ENCODE results near the gene GATA3. TPM values are rescaled to one million over a fixed set of nuclear protein-coding genes. Genes with fewer than 3 reads are reported as not detected.

The GATA3 gene
- total RNA-seq, 5 donors from 2014 or later (not counting 1 experiment from before 2014, with no cell fraction given): 47.2 to 98.1 (median 59.9) TPM

GRCh38 chr10:8037199-8037801 is 17.2 kb upstream of the GATA3 start:
- Histone ChIP-seq H3K36me3 (ENCODE audit: control insufficient read depth in 2 of 2, extremely low read depth in 1 of 2, insufficient read depth in 1 of 2, low read length in 1 of 2) (no peaks in the 10 kb centered on the region), H3K27ac (ENCODE audit: low read length) (no peak overlapping the region), H3K27me3 (replicated peaks in 1 of 2; ENCODE audit: control insufficient read depth in 2 of 2, extremely low read depth in 1 of 2, insufficient read depth in 2 of 2, low read length in 1 of 2) (peaks cover 21 to 82% of the 10 kb centered on the region in 2 experiments), H3K9me3 (no peaks in the 10 kb centered on the region), H3K4me1 (ENCODE audit: control insufficient read depth in 1 of 2, extremely low read depth in 1 of 2, insufficient read depth in 2 of 2, low read length in 2 of 2) (peaks cover 6 to 51% of the 10 kb centered on the region in 2 experiments), H3K4me3 (ENCODE audit: control insufficient read depth in 1 of 2, extremely low read depth in 1 of 2, low read length in 1 of 2) (peak overlapping the region in 1 of 2 donors; percentile 5)
- DNase-seq (peak in 3 of 35 experiments; percentile 5 to 41 (median 12)), ATAC-seq (replicated peaks in 1 of 4) (no peak)
- ChIA-PET POLR2A (no interaction called here), CTCF (interaction anchor here in 1 of 2 donors (0.6 kb wide), 1 partner anchor 1257 kb away, joined by 4 read pairs; no protein-coding TSS in a partner anchor)
- WGBS (ENCODE audit: insufficient coverage): 9% methylated on average over 14 of the region's 32 CpGs
- H3K4me1 Mint-ChIP-seq: peaks cover 33 to 41% (median 40%) of the 10 kb centered on the region in 3 donors
- H3K9me3 Mint-ChIP-seq: peaks cover 0 to 9% (median 2%) of the 10 kb centered on the region in 3 donors
- no peaks in the 10 kb centered on the region for H3K36me3 Mint-ChIP-seq
- peak overlapping the region; percentile 64 to 78 for H3K27ac Mint-ChIP-seq
- peak overlapping the region in 2 of 3 donors; percentile 22 to 39 for H3K4me3 Mint-ChIP-seq
- peaks cover 67 to 81% of the 10 kb centered on the region in 2 donors for H3K27me3 Mint-ChIP-seq

- ChIA-PET POLR2A (no interaction called here), CTCF (no interaction called here)
- Histone ChIP-seq H3K27ac (ENCODE audit: low read length) (no peak overlapping the region), H3K36me3 (ENCODE audit: control insufficient read depth in 2 of 2, extremely low read depth in 1 of 2, insufficient read depth in 1 of 2, low read length in 1 of 2) (no peaks in the 10 kb centered on the region), H3K27me3 (replicated peaks in 1 of 2; ENCODE audit: control insufficient read depth in 2 of 2, extremely low read depth in 1 of 2, insufficient read depth in 2 of 2, low read length in 1 of 2) (peaks cover 24 to 82% of the 10 kb centered on the region in 2 experiments), H3K9me3 (no peaks in the 10 kb centered on the region), H3K4me1 (ENCODE audit: control insufficient read depth in 1 of 2, extremely low read depth in 1 of 2, insufficient read depth in 2 of 2, low read length in 2 of 2) (peaks cover 6 to 60% of the 10 kb centered on the region in 2 experiments), H3K4me3 (ENCODE audit: control insufficient read depth in 1 of 2, extremely low read depth in 1 of 2, low read length in 1 of 2) (no peak overlapping the region)
- peaks cover 42 to 49% (median 49%) of the 10 kb centered on the region in 3 donors for H3K4me1 Mint-ChIP-seq
- H3K27me3 Mint-ChIP-seq: peaks cover 67 to 81% of the 10 kb centered on the region in 2 donors
- peaks cover 0 to 9% (median 2%) of the 10 kb centered on the region in 3 donors for H3K9me3 Mint-ChIP-seq
- H3K36me3 Mint-ChIP-seq: no peaks in the 10 kb centered on the region
- WGBS (ENCODE audit: insufficient coverage): 7% methylated on average over 12 of the region's 22 CpGs
- DNase-seq: peak in 1 of 35 experiments; percentile 53
- peak overlapping the region in 1 of 3 donors; percentile 8 for H3K4me3 Mint-ChIP-seq
- peak overlapping the region in 1 of 2 donors; percentile 75 for H3K27ac Mint-ChIP-seq
- peak in 1 of 4 experiments; percentile 22 for ATAC-seq (replicated peaks in 1 of 4)
Observed at GRCh38 chr10:8037941-8038894, 16.3 kb upstream of the GATA3 start.

GRCh38 chr10:8039321-8039881 is 15.1 kb upstream of the GATA3 start:
- DNase-seq: peak in 1 of 35 experiments; percentile 32
- peaks cover 0 to 9% (median 2%) of the 10 kb centered on the region in 3 donors for H3K9me3 Mint-ChIP-seq
- peaks cover 73 to 82% of the 10 kb centered on the region in 2 donors for H3K27me3 Mint-ChIP-seq
- Histone ChIP-seq H3K4me3 (ENCODE audit: control insufficient read depth in 1 of 2, extremely low read depth in 1 of 2, low read length in 1 of 2) (no peak overlapping the region), H3K27ac (ENCODE audit: low read length) (no peak overlapping the region), H3K4me1 (ENCODE audit: control insufficient read depth in 1 of 2, extremely low read depth in 1 of 2, insufficient read depth in 2 of 2, low read length in 2 of 2) (peaks cover 11 to 62% of the 10 kb centered on the region in 2 experiments), H3K9me3 (no peaks in the 10 kb centered on the region), H3K27me3 (replicated peaks in 1 of 2; ENCODE audit: control insufficient read depth in 2 of 2, extremely low read depth in 1 of 2, insufficient read depth in 2 of 2, low read length in 1 of 2) (peaks cover 24 to 82% of the 10 kb centered on the region in 2 experiments), H3K36me3 (ENCODE audit: control insufficient read depth in 2 of 2, extremely low read depth in 1 of 2, insufficient read depth in 1 of 2, low read length in 1 of 2) (no peaks in the 10 kb centered on the region)
- no peak for ATAC-seq (replicated peaks in 1 of 4)
- ChIA-PET CTCF (no interaction called here), POLR2A (no interaction called here)
- no peaks in the 10 kb centered on the region for H3K36me3 Mint-ChIP-seq
- H3K4me3 Mint-ChIP-seq: no peak overlapping the region
- H3K27ac Mint-ChIP-seq: peak overlapping the region in 1 of 2 donors; percentile 73
- WGBS (ENCODE audit: insufficient coverage): no CpG with 5 or more reads among the region's 10 CpGs
- H3K4me1 Mint-ChIP-seq: peaks cover 48 to 61% (median 53%) of the 10 kb centered on the region in 3 donors

DNA sequence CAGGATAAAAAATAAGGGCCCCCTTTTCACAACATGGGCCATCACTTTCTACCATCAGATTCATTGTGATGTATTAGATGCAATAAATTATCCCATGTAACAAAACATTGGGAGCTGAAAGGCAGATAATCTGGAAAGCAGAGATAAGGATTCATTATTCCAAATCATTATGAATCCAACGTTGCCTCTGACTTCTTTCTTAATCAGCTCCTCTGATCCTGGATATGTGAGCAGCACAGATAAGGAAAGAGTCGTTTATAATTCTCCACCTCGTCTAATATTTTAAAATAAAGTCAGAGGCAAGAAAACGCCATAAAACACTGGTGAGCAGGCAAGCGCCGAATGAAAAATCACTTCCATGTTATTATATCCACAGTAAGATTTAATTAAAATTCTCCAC is 13.8 kb upstream of the GATA3 start:
- no peak overlapping the region for H3K4me3 Mint-ChIP-seq
- ChIA-PET CTCF (interaction anchor here in 1 of 2 donors (0.6 to 1.5 kb wide), 2 partner anchors 963 to 1168 kb away, joined by 3 to 5 read pairs; no protein-coding TSS in a partner anchor), POLR2A (interaction anchor here in 1 of 2 donors (0.6 kb wide), 1 partner anchor 391 kb away, joined by 3 read pairs; no protein-coding TSS in a partner anchor)
- no peak overlapping the region for H3K27ac ChIP-seq (ENCODE audit: low read length)
- peaks cover 51 to 67% (median 57%) of the 10 kb centered on the region in 3 donors for H3K4me1 Mint-ChIP-seq
- ATAC-seq (replicated peaks in 1 of 4) (no peak), DNase-seq (no peak)
- no peak overlapping the region for H3K27ac Mint-ChIP-seq
- peaks cover 75 to 87% of the 10 kb centered on the region in 2 donors for H3K27me3 Mint-ChIP-seq
- H3K27me3 ChIP-seq (replicated peaks in 1 of 2; ENCODE audit: control insufficient read depth in 2 of 2, extremely low read depth in 1 of 2, insufficient read depth in 2 of 2, low read length in 1 of 2): peaks cover 27 to 82% of the 10 kb centered on the region in 2 experiments
- H3K36me3 Mint-ChIP-seq: no peaks in the 10 kb centered on the region
- no peak overlapping the region for H3K4me3 ChIP-seq (ENCODE audit: control insufficient read depth in 1 of 2, extremely low read depth in 1 of 2, low read length in 1 of 2)
- H3K36me3 ChIP-seq (ENCODE audit: control insufficient read depth in 2 of 2, extremely low read depth in 1 of 2, insufficient read depth in 1 of 2, low read length in 1 of 2): no peaks in the 10 kb centered on the region
- peaks cover 0 to 9% (median 2%) of the 10 kb centered on the region in 3 donors for H3K9me3 Mint-ChIP-seq
- no CpG with 5 or more reads among the region's 6 CpGs for WGBS (ENCODE audit: insufficient coverage)
- peaks cover 15 to 62% of the 10 kb centered on the region in 2 experiments for H3K4me1 ChIP-seq (ENCODE audit: control insufficient read depth in 1 of 2, extremely low read depth in 1 of 2, insufficient read depth in 2 of 2, low read length in 2 of 2)
- H3K9me3 ChIP-seq: no peaks in the 10 kb centered on the region

GRCh38 chr10:8041284-8041991 is 13.1 kb upstream of the GATA3 start:
- peaks cover 18 to 62% of the 10 kb centered on the region in 2 experiments for H3K4me1 ChIP-seq (ENCODE audit: control insufficient read depth in 1 of 2, extremely low read depth in 1 of 2, insufficient read depth in 2 of 2, low read length in 2 of 2)
- Mint-ChIP-seq H3K27me3 (peaks cover 83 to 92% of the 10 kb centered on the region in 2 donors), H3K4me1 (peaks cover 59 to 74% (median 63%) of the 10 kb centered on the region in 3 donors), H3K36me3 (no peaks in the 10 kb centered on the region), H3K9me3 (peaks cover 0 to 9% (median 2%) of the 10 kb centered on the region in 3 donors), H3K27ac (peak overlapping the region in 1 of 2 donors; percentile 77), H3K4me3 (peak overlapping the region in 1 of 3 donors; percentile 4)
- no peaks in the 10 kb centered on the region for H3K9me3 ChIP-seq
- H3K36me3 ChIP-seq (ENCODE audit: control insufficient read depth in 2 of 2, extremely low read depth in 1 of 2, insufficient read depth in 1 of 2, low read length in 1 of 2): no peaks in the 10 kb centered on the region
- peaks cover 27 to 82% of the 10 kb centered on the region in 2 experiments for H3K27me3 ChIP-seq (replicated peaks in 1 of 2; ENCODE audit: control insufficient read depth in 2 of 2, extremely low read depth in 1 of 2, insufficient read depth in 2 of 2, low read length in 1 of 2)
- no peak overlapping the region for H3K4me3 ChIP-seq (ENCODE audit: control insufficient read depth in 1 of 2, extremely low read depth in 1 of 2, low read length in 1 of 2)
- POLR2A ChIA-PET: interaction anchor here in 1 of 2 donors (0.6 kb wide), 1 partner anchor 15 kb away, joined by 8 read pairs; no protein-coding TSS in a partner anchor
- WGBS (ENCODE audit: insufficient coverage): 24% methylated on average over 4 of the region's 10 CpGs
- DNase-seq (peak in 1 of 35 experiments; percentile 24), ATAC-seq (replicated peaks in 1 of 4) (no peak)
- H3K27ac ChIP-seq (ENCODE audit: low read length): no peak overlapping the region
- CTCF ChIA-PET: interaction anchor here in 1 of 2 donors (0.6 to 1.5 kb wide), 2 partner anchors 64 to 1167 kb away, joined by 3 read pairs; no protein-coding TSS in a partner anchor

Measured in T-cell (primary cell).